Mesenteric fat pad (tissue), 1 donor: ENCODE data around the gene DCC. TPM values are rescaled to one million over a fixed set of nuclear protein-coding genes. Genes with fewer than 3 reads are reported as not detected.

Experiments
- DNase-seq: peaks from one replicate; pipeline ENCODE4 v3.0.0-alpha.2; 2020; ENCODE audit warnings: low spot score
- total RNA-seq: library from RNA; stranded (reverse); fragmentation: NEBNext Ultra II Directional; extraction: Animal tissue kit (Norgen Biotek cat#: 25700); gene quantifications from one replicate; pipeline ENCODE4 v1.2.1, GENCODE V29; 2021
- donor health status: DM: yes; HTN: yes; CAD: no.

Gene DCC
- total RNA-seq, 1 donor from 2014 or later = 0.42 TPM

- no peak for DNase-seq
Measured at GRCh38 chr18:52897611-52898484, 557.9 kb downstream of the DCC start.

GRCh38 chr18:52898485-52899058, 558.6 kb downstream of the DCC start:
- DNase-seq = no peak

GRCh38 chr18:52902188-52902587, 562.2 kb downstream of the DCC start:
- no peak for DNase-seq

- DNase-seq = no peak
Measured at GRCh38 chr18:52903857-52904256, 563.9 kb downstream of the DCC start.

- DNase-seq = no peak
Measured at GRCh38 chr18:52907543-52908308, 567.7 kb downstream of the DCC start.

- no peak for DNase-seq
Measured at GRCh38 chr18:52914148-52914547, 574.2 kb downstream of the DCC start.

GRCh38 chr18:52920665-52921064, 580.7 kb downstream of the DCC start:
- DNase-seq = no peak

GRCh38 chr18:52933356-52933755, 593.4 kb downstream of the DCC start:
- DNase-seq = no peak

GRCh38 chr18:52936931-52937330, 596.9 kb downstream of the DCC start:
- DNase-seq = no peak

GRCh38 chr18:52937840-52938239, 597.8 kb downstream of the DCC start:
- no peak for DNase-seq

- no peak for DNase-seq
Measured at GRCh38 chr18:52945552-52945951, 605.6 kb downstream of the DCC start.

GRCh38 chr18:52948868-52949444, 609.0 kb downstream of the DCC start:
- no peak for DNase-seq

- no peak for DNase-seq
Measured at GRCh38 chr18:52950155-52950554, 610.2 kb downstream of the DCC start.

- DNase-seq = no peak
Measured at GRCh38 chr18:52953387-52953786, 613.4 kb downstream of the DCC start.

GRCh38 chr18:52963481-52963880, 623.5 kb downstream of the DCC start:
- DNase-seq = no peak

GRCh38 chr18:52970686-52971085, 630.7 kb downstream of the DCC start:
- no peak for DNase-seq

GRCh38 chr18:52971097-52971496, 631.1 kb downstream of the DCC start:
- DNase-seq = no peak

GRCh38 chr18:52979892-52980291, 639.9 kb downstream of the DCC start:
- DNase-seq = no peak

- no peak for DNase-seq
Measured at GRCh38 chr18:52991246-52991645, 651.2 kb downstream of the DCC start.

GRCh38 chr18:52992041-52992440, 652.0 kb downstream of the DCC start:
- no peak for DNase-seq

GRCh38 chr18:52995875-52996274, 655.9 kb downstream of the DCC start:
- DNase-seq = no peak

GRCh38 chr18:52999633-53000032, 659.6 kb downstream of the DCC start:
- DNase-seq = no peak
